AML-193 (cell line): Measurements from ENCODE around the gene SCARB1.

ENCODE experiments used
- DNase-seq, 2 experiments: peaks; one replicate each; lab custom pipeline; 2025; lab: John Stamatoyannopoulos, UW

The SCARB1 gene

DNA sequence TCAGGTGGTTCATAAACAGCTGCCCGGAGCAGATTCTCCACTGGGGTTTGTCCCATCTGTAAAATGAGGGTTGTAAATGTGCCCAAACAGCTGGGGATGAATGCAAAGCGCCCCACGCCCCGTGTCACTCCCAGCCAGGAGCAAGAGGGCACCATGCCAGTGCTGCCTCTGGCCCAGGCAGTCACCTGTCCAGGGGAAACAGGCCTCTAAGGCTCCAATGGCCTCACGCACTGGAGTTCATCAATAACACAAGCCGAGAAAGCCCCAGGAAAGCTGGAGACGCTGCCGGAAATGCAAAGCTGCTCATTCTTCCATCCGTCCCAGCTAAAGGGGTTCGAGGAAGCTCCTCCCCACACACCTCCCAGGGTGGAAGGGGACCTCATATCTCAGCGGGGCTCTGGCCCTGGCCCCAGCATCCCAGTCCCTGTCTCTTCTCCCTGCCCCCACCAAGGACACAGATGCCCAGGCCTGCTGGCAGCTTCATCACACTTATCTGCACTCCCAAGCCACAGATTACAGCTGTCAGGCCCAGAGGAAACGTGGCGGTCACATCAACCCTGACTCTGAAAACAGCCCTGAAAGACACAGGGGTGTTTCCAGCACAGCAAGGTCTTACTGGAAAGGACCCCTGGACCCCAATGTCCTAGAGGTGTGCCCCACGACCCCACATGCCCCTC lies 21.5 kb downstream of the SCARB1 start:
- DNase-seq, result no peak

DNA sequence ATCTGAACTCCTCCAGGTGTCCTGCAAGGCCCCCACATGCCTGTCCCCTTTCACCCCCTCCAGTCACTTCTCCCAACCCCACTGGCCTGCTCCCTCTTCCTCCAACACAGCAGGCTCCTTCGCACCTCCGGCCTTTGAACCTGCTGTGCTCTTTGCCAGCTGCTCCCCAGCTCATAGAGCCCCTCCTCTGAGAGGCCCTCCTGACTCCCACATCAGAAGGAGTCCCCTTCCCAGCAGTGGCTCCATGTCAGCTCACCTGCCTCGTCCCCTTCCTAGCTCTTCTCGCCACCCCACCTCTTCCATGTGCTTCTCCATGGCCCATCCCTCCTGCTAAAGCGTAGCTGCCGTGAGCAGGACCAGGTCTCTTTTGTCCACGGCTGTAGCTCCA lies 22.1 kb downstream of the SCARB1 start:
- no peak for DNase-seq

DNA sequence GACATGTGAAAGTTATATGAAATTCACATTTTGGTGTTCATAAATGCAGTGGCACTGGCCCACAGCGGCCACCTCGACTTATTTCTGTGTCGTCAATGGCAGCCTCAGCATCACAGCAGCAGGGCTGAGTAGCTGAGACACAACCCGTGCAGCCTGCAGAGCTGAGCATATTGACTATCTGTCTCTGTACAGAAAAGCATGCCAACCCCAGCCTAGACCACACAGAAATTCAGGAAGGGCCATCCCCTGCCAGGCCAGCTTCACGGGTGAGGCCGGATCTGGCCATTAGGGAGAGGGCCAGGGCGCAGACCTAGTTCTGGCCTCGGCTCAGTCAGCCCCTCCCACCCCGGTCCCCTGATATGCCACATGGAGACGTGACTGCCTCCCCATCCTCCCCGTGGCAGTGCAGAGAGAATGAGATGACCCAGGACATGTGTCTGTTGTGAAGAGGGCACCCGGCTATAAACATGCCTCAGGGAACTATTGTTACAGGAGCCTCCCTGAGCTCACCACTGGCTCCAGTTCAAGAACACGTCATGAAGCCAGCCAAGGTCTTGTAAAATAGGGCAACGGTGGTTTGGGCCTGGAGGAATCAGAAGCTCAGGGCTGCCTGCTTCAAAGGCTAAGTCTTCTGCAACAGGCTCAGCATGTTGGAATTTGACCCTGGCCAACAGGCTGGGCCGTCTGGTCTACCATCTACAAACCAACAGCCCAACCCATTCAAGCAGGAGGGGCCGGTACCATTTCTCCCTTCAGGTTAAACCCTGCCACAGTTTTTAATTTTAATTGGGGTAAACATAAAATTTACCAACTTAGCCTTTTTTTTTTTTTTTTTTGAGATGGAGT lies 25.5 kb downstream of the SCARB1 start:
- no peak for DNase-seq

DNA sequence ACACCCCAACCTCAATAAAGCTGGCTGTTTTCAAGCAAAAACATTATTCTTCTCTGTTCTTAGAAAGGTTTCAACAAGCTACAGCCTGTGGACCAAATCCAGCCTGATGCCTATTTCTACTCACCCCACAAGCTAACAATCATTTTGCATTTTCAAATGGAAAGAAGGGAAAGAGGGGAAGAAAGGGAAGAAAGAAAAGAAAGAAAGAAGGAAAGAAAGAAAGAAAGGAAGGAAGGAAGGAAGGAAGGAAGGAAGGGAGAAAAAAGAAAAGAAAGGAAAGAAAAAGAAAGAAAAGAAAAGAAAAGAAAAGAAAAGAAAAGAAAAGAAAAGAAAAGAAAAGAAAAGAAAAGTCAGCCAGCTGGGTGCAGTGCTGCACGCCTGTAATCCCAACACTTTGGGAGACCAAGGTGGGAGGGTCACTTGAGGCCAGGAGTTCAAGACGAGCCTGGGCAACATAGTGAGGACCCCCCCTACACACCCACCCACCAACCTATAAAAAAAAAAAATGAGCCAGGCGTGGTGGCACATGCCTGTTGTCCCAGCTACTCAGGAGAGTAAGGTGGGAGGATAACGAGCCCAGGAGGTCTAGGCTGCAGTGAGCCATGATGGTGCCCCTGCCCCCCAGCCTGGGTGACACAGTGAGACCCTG lies 26.3 kb downstream of the SCARB1 start:
- DNase-seq, result no peak

DNA sequence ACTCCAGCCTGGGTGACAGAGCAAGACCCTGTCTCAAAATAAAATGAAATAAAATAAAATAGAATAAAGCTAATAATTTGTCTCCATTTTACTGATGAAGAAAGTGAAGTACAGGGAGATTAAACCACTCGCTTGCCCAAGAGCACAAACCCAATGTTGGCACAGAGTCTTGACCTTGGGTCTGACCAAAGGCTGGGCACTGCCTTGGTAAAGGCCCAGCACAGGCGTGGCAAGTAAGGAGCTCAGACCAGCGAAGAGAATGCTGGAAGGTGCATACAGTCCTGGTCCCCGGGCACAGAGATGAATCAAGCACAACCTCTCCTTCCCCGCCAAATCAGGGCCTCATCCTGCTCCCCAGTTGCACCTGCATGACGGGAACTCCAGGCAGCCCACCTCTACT lies 26.9 kb downstream of the SCARB1 start:
- DNase-seq, result no peak

DNA sequence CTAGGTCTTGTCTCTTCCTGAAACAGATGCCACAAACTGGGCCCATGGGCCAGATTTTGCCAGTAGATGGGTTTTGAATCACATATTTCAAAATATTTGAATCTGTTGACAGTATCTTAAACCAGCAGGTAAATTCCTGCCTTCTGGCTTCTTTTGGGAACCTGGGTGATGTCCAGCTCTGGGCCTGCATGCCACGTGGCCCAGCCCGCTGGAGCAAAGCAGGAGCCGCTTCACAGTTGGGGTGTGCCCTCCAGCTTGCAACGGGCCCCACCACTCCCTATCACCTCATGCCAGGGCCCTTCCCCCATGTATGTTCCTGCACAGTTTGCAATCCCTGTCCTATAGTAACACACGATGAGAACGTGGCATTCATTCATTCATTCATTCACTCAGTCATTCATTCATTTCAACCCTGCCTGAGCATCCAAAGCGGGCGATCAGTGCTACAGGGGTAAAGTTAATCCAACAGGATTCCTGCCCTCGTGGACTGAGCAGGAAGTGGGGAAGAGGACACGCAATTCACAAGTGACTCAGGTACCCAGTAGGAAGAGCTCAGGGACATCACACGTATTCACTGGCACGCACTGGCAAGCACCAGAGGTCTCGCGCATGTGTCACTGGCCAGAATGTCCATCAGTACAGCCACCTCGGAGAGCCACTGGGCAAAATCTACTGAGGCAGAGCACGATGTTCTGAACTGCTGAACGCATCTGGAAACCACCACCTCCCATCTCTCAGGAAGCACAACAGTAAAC lies 27.8 kb downstream of the SCARB1 start:
- no peak for DNase-seq

DNA sequence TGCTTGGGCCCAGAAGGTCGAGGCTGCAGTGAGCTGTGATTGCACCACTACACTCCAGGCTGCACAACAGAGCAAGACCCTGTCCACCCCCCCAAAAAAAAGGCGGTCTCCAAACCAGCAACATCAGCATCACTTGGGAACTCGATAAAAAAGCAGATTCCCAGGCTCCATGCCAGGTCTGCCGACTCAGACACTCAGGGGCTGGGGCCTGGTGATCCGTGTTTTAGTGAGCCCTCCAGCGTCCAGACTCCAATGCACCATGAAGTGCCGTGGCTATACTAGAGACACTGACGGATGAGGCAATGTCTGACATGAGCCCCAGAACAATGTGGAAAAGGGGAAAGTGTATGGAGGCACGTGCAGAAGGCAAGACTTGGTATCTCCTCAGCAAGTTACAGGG lies 28.8 kb downstream of the SCARB1 start:
- no peak for DNase-seq

DNA sequence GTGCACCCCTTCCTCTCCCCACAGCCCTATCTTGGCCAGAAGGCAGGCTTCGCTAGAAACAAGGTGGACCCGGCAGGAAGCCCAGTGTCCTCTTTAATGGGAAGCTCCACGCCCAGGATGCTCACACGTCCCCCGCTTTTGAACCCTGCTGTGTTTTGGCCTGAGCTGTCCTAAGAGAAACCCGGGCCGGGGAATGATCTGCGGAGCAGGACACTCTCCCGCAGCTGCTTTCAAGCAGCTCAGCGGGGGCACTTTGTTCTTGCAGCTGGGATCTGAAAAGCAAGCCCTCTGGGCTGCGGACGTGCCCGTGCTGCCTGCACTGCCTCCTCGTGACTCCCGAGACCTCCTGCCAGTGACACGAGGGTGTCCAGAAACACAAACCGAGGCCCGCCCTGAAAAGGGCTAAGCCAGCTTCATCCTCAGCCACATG lies 30.0 kb downstream of the SCARB1 start:
- DNase-seq, result no peak

DNA sequence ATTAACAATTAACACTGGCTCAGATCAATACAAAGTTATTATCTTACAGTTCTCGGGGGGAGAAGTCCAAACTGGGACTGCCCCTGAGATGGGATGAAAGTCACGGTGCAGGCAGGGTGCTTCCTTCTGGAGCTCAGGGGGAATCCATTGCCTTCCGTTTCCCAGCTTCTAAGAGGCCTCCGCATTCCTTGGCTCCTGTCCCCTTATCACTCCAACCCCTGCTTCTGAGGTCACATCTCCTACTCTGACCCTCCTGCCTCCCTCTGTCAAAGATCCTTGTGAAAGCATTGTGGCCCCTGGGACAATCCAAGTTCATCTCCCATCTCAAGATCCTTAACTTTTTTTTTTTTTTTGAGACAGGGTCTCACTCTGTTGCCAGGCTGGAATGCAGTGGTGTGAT lies 30.8 kb downstream of the SCARB1 start:
- no peak for DNase-seq

DNA sequence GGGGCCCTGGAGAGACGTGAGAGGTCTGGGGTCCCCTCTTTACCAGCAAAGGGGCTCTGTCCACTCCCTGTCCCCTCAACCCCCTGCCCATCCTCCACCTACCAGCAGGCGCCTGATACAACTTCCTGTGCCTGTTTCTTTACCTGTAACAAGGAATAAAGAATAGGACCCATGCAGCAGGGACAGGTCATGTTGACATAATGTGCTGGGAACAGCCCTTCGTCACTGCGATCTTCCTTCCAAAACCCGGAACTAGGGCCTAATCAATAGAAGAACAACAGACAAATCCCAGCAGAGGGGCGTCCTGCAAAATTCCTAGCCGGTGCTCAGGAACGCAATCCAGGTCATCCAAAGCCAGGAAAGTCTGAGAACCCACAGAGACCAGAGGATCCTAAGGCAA lies 32.1 kb downstream of the SCARB1 start:
- DNase-seq, result no peak

DNA sequence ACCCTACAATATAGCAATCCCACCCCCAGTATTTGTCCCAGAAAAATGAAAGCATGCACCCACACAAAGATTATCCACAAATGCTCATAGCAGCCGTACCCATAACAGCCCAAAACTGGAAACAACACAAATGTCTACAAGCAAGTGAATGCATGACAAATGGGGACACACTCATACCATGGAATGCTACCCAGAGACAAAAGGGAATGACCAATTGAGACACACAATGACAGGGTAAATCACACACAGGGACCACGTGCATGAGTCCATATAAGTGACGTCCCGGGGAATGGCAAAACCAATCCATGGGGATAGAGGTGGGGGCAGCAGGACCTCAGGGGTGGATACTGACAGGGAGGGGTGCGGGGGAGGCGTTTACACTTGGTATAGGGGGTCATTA lies 33.4 kb downstream of the SCARB1 start:
- DNase-seq, result no peak

DNA sequence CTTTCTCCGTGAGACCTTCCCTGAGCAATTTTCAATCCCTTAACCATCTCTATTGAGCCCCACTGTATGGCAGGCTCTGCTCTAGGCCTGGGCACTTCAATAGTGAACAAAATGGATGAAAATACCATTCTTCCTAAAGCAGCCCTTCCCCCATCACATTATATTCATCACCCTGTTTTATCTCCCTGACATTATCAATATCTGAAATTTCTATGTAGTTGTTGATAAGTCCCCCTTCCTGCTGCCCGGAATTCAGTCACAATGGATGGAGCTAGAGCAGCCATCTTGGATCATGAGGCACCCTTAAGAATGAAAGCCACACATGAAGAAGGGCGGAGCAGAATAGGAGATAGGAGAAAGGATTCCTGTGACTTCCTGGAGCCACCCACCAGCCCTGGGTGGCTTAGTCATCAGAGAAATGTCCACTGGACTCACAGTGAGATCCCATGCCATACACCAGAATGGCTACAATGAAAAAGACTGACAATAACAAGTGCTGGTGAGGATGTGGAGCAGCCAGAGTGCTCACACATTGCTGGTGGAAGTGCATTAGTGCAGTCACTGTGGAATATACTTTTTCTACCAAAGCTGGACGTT lies 33.9 kb downstream of the SCARB1 start:
- DNase-seq, result no peak

DNA sequence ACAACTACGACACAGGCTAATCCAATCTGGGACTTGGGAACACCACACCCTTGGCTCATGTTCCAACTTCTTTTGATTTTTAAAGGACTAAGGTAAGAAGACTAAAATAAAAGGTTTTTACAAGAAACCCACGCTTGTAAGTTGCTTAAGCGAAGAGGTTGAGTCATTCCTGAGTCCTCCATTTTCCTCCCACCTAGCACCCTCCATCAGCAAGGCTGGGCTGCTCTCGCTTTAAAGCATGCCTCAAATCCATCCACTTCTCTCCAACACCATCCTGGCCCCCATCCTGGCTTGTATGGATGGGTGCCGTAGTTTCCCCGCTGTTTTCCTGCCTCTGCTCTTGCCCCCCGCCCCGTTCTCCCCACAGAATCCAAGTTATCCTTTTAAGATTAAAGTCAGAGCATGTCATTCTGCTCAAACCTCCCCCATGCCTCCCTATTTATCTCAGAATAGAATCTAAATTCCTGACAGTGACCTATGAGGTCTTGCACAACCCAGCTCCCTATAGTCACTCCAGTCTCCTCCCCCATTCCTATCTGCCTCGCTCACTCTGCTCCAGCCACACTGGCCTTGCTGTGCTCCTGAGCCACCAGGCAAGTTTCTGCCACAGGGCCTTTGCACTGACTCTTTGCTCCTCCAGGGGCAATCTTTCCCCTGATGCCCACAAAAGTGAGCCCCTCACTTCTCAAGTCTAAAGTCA lies 34.5 kb downstream of the SCARB1 start:
- DNase-seq, result no peak

DNA sequence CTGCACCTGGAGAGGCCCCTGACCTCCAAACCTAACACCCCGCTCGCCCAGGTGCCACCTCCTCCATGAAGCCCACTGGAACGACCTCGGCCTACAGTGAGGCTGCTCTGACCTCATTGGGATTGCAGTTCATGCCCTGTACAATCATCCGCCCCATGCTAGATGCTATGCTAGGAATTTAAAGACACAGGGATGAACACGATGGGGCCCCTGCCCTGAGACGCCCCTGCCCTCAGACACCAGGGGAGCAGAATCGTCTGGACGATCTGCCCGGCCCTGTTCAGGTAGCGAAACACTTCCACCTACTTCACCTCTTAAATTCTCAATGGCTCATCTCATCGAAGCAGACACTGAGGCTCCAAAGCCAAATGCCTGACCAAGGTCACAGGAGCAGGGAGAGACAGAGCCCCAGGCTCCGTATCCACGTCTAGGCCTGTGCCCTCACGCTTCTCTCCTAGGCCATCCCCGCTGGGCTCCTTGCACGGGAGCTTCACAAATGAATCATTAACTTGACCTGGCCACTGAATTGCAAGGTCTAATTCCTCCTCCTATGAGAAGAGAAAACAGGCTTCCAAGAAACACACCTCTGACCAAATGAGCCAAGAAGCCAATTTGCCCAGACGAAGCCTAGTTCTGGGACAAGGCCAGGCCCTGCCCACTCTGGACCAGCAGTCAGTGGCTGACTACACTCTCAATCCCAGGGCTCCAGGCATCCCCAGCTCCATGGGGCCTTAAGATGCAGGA lies 35.2 kb downstream of the SCARB1 start:
- DNase-seq, result no peak

DNA sequence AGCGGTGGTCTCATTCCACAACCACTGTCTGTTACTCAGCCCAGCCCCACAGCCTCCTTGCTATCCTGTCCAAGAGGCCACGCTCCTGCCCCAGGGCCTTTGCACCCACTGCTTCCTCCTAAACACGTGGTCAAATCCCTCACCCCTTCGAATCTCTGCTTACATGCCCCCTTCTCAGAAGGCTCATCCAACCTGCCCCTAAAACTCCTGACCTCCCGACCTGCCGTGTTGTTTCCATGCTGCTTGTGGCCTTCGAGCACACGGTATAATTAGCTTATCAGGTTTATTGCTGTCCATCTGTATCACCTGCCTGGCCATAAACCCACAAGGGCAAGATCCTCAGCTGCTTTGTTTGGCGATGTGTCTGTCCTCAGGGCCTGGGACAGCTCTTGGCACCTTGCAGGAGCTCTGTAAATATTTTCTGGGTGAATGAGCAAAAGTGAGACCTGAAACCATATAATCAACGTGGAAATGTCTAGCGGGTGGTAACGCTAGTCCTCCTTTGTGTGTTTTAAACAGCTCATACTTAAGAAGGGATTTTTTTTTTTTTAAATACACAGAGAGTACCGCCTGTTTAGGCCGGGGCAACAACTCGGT lies 36.0 kb downstream of the SCARB1 start:
- DNase-seq, result no peak

DNA sequence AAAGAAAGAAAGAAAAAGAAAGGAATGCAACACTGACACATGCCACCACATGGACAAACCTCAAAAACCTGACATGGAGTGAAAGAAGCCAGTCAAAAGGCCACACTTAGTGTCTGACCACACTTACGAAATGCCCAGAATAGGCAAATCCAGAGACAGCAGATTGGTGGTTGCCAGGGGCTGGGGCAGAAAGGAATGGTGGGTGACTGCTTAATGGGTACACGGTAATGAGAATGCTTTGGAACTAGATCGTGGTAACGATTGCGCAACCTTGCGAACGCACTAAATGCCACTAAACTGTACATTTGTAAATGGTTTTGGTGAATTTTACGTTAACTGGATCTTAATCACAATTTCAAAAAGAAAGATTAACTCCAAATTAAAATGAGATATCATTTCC lies 39.5 kb downstream of the SCARB1 start:
- DNase-seq, result no peak

DNA sequence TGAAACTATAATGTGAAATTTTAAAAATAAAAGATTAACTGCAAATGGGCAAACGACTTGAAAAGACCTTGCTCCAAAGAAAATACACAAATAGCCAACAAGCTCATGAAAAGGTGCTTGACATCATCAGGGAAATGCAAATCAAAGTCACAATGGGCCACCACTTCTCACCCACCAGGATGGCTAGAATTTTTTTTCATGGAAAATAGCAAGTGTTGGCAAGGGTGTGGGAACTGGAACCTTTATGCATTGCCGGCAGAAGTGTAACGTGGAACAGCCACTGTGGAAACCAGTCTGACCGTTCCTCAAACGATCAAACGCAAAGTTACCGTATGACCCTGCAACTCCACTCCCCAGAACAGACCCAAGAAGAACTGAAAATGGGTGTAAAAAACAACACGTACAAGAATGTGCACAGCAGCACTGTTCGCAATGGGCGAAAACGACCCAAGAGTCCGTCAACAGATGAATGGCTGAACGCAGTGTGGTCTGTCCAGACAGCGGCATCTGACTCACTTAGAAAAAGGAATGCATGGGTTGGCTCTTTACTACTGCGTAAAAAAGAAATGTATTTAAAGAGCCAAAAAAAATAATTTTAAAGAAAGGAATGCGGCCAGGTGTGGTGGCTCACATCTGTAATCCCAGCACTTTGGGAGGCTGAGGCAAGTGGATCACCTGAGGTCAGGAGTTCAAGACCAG lies 40.2 kb downstream of the SCARB1 start:
- DNase-seq, result no peak

DNA sequence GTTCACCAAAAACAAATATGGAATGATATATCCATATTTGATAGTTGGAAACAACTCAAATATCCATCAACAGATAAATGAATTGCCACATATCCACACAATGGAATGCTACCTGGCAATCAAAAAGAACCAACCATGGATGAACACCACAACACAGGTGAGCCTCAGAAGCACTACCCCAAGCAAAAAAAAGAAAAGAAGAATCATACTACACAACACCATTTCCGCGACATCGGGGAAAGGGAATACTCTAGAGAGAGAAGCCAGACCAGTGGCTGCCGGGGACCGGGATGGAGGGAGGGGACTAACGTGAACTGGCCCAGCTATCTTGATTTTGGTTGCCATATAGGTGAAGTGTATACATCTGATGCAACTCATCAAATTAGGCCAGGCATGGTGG lies 41.4 kb downstream of the SCARB1 start:
- no peak for DNase-seq
